ENCODE measurements around the gene AGPAT3. TPM values are rescaled to one million over a fixed set of nuclear protein-coding genes. Genes with fewer than 3 reads are reported as not detected.
"Not testable (repeated sequence)": the region's sequence is repeated elsewhere in the genome, so short reads cannot be mapped to it uniquely, and the experiment has no call there.

The AGPAT3 gene
- total RNA-seq, 1 donor from 2014 or later = 65.9 TPM

DNA sequence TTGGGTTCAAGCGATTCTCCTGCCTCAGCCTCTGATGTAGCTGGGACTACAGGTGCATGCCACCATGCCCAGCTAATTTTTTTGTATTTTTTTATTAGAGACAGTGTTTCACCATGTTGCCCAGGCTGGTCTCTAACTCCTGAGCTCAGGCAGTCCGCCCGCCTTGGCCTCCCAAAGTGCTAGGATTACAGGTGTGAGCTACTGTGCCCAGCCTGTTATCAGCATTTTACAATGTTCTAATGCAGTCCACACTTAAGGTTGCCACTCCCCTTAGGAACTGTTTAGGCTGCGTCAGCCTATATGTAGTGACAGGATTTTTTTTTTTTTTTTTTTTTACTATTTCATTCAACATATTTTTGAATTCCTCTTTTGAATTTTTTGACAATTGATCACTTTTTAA, 30.2 kb downstream of the AGPAT3 start:
- Histone ChIP-seq H3K4me1 (no peaks in the 10 kb centered on the region), H3K9me3 (no peaks in the 10 kb centered on the region), H3K4me3 (no peak overlapping the region), H3K27me3 (no peaks in the 10 kb centered on the region), H3K36me3 (peaks cover 7% of the 10 kb centered on the region in 2 donors), H3K27ac (no peak overlapping the region)
- no peak for TF ChIP-seq CTCF (IDR thresholded peaks at IDR 0.05)
- intact Hi-C loops (cut with DNase I) = no loop called here
- no peak for DNase-seq (ENCODE audit: low spot score in 2 of 2)

GRCh38 chr21:43896696-43897299, 31.8 kb downstream of the AGPAT3 start:
- H3K4me3 ChIP-seq; DNase-seq (ENCODE audit: low spot score in 2 of 2); H3K4me1 ChIP-seq; H3K27ac ChIP-seq; H3K27me3 ChIP-seq; H3K9me3 ChIP-seq; intact Hi-C loops (cut with DNase I); H3K36me3 ChIP-seq: not testable (repeated sequence)

DNA sequence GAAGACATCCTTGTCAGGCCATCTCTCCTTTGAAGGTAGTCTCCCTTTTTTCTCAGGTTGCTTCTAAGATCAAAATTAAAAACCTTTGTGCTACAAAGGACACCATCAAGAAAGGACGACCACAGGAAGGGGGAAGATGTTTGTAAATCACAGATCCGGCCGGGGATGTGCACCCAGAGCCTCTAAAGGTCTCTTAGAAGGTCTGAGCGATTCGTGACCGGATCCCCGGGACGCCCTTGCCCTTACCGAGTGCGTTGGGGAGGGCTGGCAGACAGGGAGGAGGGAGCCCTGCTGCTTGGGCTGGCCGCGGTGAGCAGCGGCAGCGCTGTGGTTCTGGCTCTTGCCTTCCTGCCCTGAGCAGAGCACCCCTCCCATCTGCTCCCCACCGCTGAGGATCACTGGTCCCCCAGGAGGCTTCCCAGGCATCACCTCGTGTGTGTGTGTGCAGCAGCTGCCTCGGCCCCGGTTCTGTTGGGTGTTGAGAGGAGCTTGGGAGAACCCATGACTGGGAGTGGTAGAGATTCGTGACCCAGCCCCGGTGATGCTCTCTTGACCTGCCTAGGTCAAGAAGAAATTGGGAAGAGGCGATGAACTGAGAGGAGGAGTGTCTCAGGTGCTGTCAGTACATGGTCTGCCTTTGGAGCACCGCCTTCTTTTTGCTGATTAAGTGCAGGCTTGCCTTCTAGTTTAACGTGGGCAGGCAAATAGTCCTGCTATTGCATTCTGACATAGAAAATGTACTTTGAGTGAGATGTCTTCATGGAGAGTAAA, 34.5 kb downstream of the AGPAT3 start:
- no peaks in the 10 kb centered on the region for H3K4me1 ChIP-seq
- H3K36me3 ChIP-seq = peaks cover 3 to 5% of the 10 kb centered on the region in 2 donors
- no peak for DNase-seq (ENCODE audit: low spot score in 2 of 2)
- no peaks in the 10 kb centered on the region for H3K9me3 ChIP-seq
- intact Hi-C loops (cut with DNase I) = no loop called here
- no peak overlapping the region for H3K27ac ChIP-seq
- H3K27me3 ChIP-seq = no peaks in the 10 kb centered on the region
- H3K4me3 ChIP-seq = no peak overlapping the region
- no peak for TF ChIP-seq CTCF (IDR thresholded peaks at IDR 0.05)

DNA sequence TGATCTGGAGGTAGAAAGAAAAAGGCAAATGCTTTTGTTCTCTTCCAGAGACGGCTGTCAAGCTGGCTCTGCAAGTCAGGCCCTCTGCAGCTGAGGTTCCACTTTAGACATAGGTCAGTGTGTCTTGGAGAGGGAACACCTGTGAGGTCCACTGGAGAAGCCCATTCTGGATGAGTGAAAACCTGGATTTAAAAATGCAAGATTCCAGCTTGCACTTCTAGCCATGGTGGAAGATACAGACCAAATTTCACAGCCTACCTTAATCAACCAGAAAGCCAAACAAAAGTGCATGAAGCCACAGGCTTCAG, 35.0 kb downstream of the AGPAT3 start:
- Histone ChIP-seq H3K9me3 (no peaks in the 10 kb centered on the region), H3K4me3 (no peak overlapping the region), H3K4me1 (no peaks in the 10 kb centered on the region), H3K36me3 (peaks cover 3 to 5% of the 10 kb centered on the region in 2 donors), H3K27ac (no peak overlapping the region), H3K27me3 (no peaks in the 10 kb centered on the region)
- TF ChIP-seq CTCF (IDR thresholded peaks at IDR 0.05) = no peak
- no peak for DNase-seq (ENCODE audit: low spot score in 2 of 2)
- intact Hi-C loops (cut with DNase I) = no loop called here

- intact Hi-C loops (cut with DNase I) = no loop called here
- Histone ChIP-seq H3K36me3 (peaks cover 3 to 5% of the 10 kb centered on the region in 2 donors), H3K9me3 (no peaks in the 10 kb centered on the region), H3K27me3 (no peaks in the 10 kb centered on the region), H3K4me3 (no peak overlapping the region), H3K4me1 (no peaks in the 10 kb centered on the region), H3K27ac (no peak overlapping the region)
- no peak for TF ChIP-seq CTCF (IDR thresholded peaks at IDR 0.05)
- DNase-seq (ENCODE audit: low spot score in 2 of 2) = no peak
Observed at GRCh38 chr21:43900690-43901089, 35.7 kb downstream of the AGPAT3 start.

DNA sequence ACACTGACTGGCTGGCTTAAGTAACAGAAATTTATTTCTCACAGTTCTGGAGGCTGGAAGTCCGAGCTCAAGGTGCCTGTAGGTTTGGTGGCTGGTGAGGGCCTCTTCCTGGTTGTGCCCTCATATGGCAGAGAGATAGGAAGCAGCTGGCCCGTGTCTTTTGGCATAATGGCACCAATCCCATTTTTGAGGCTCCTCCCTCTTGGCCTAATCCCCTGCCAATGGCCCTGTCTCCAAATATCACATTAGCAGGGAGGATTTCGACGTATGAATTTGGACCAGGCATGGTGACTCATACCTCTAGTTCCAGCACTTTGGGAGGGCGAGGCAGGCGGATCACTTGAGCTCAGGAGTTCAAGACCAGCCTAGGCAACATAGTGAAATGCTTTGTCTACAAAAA, 37.4 kb downstream of the AGPAT3 start:
- no peak for DNase-seq (ENCODE audit: low spot score in 2 of 2)
- no peak overlapping the region for H3K27ac ChIP-seq

More for the DNA sequence above, 37.4 kb downstream of the AGPAT3 start:
- no peaks in the 10 kb centered on the region for H3K9me3 ChIP-seq
- H3K36me3 ChIP-seq = peaks cover 7 to 8% of the 10 kb centered on the region in 2 donors
- no peak for TF ChIP-seq CTCF (IDR thresholded peaks at IDR 0.05)
- intact Hi-C loops (cut with DNase I) = no loop called here
- H3K4me1 ChIP-seq = no peaks in the 10 kb centered on the region
- no peaks in the 10 kb centered on the region for H3K27me3 ChIP-seq
- H3K4me3 ChIP-seq = no peak overlapping the region

All from ascending aorta (tissue), 2 donors.